ENCODE results near the gene HIF1A.

DNA sequence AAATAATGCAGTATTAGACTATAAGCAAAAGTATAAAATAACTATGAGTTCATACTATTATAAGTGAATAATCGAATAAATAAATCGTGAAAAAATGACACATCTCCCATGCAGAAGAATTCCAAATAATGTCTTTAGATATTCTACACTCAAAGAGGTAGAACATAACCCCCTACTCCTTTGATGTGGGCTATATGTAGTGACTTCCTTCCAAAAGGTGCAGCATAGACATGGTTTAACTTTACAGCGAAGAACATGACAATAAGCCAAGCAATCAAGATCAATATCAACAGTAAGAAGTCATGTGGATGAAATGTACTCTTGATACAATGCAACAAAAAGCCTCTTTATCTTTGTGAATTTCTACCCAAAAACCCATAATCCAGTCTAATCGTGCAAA is 46.0 kb upstream of the HIF1A start:
- no peak for TF ChIP-seq CTCF (IDR thresholded peaks at IDR 0.05; ENCODE audit: borderline replicate concordance, extremely low read depth, low read length, poor library complexity, severe bottlenecking)
- no peak for TF ChIP-seq EZH2 (IDR thresholded peaks at IDR 0.05; ENCODE audit: borderline replicate concordance, low read depth, low read length, severe bottlenecking)
